Measurements from ENCODE around the gene PSMB4.
"Not testable (repeated sequence)": the region's sequence is repeated elsewhere in the genome, so short reads cannot be mapped to it uniquely, and the experiment has no call there.

PSMB4 gene

DNA sequence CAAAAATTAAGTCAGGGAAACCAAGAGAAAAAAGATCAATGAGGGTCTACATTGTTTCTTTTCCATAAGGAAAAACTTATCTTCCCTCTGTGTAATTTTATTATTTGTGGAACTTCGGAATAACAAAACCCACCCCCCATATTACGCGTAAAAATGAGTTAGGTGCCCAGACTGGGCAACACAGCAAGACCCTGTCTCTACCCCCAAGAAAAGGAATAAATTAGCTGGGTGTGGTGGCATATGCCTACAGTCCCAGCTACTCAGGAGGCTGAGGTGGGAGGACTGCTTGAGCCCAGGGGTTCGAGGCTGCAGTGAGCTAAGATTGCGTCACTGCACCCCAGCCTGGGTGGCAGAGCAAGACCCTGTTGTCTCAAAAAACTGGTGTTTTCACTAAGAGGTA, 20.4 kb downstream of the PSMB4 start:
- H3K4me2 ChIP-seq (ENCODE audit: low read depth, low read length, poor library complexity, severe bottlenecking), result no peak overlapping the region
- no peak overlapping the region for H3K4me3 ChIP-seq (ENCODE audit: insufficient read depth, low read length, poor library complexity, severe bottlenecking)
- H3K27me3 ChIP-seq (ENCODE audit: low read length), result no peaks in the 10 kb centered on the region
- no peak overlapping the region for H3K9ac ChIP-seq (ENCODE audit: low read length)
- no peaks in the 10 kb centered on the region for H3K9me3 ChIP-seq (ENCODE audit: insufficient read depth, low read length)
- H4K20me1 ChIP-seq (ENCODE audit: low read depth, low read length), result no peaks in the 10 kb centered on the region
- no peaks in the 10 kb centered on the region for H3K9me2 ChIP-seq (replicated peaks; ENCODE audit: insufficient read depth, low read length)
- peaks cover 6% of the 10 kb centered on the region; the same call in 1 of the 2 replicates for H3F3A ChIP-seq (ENCODE audit: insufficient read depth)
- H3K36me3 ChIP-seq (ENCODE audit: low read length), result peaks cover 42% of the 10 kb centered on the region
- no peaks in the 10 kb centered on the region; the same call in 1 of the 2 replicates for H3K79me2 ChIP-seq (ENCODE audit: insufficient read depth, low read length)
- H2AFZ ChIP-seq (ENCODE audit: low read depth, low read length, severe bottlenecking), result no peak overlapping the region
- no peak overlapping the region for H3K27ac ChIP-seq (ENCODE audit: low read depth, low read length)
- TF ChIP-seq EZH2phosphoT487 (conservative IDR thresholded peaks at IDR 0.05; ENCODE audit: low read length), result no peak
- TF ChIP-seq, protein P1, sequence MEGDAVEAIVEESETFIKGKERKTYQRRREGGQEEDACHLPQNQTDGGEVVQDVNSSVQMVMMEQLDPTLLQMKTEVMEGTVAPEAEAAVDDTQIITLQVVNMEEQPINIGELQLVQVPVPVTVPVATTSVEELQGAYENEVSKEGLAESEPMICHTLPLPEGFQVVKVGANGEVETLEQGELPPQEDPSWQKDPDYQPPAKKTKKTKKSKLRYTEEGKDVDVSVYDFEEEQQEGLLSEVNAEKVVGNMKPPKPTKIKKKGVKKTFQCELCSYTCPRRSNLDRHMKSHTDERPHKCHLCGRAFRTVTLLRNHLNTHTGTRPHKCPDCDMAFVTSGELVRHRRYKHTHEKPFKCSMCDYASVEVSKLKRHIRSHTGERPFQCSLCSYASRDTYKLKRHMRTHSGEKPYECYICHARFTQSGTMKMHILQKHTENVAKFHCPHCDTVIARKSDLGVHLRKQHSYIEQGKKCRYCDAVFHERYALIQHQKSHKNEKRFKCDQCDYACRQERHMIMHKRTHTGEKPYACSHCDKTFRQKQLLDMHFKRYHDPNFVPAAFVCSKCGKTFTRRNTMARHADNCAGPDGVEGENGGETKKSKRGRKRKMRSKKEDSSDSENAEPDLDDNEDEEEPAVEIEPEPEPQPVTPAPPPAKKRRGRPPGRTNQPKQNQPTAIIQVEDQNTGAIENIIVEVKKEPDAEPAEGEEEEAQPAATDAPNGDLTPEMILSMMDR (IDR thresholded peaks at IDR 0.05; ENCODE audit: insufficient read depth, low read length, poor library complexity, severe bottlenecking), result no peak

GRCh38 chr1:151425103-151425502, 25.7 kb downstream of the PSMB4 start:
- Histone ChIP-seq H3K27ac (ENCODE audit: low read depth, low read length) (no peak overlapping the region), H3K27me3 (ENCODE audit: low read length) (no peaks in the 10 kb centered on the region), H4K20me1 (ENCODE audit: low read depth, low read length) (no peaks in the 10 kb centered on the region), H2AFZ (ENCODE audit: low read depth, low read length, severe bottlenecking) (no peak overlapping the region), H3K36me3 (ENCODE audit: low read length) (peaks cover 54% of the 10 kb centered on the region), H3K4me3 (ENCODE audit: insufficient read depth, low read length, poor library complexity, severe bottlenecking) (no peak overlapping the region), H3K79me2 (ENCODE audit: insufficient read depth, low read length) (peaks cover 10% of the 10 kb centered on the region), H3K4me2 (ENCODE audit: low read depth, low read length, poor library complexity, severe bottlenecking) (no peak overlapping the region), H3K9ac (ENCODE audit: low read length) (no peak overlapping the region), H3K9me3 (ENCODE audit: insufficient read depth, low read length) (no peaks in the 10 kb centered on the region), H3F3A (ENCODE audit: insufficient read depth) (peaks cover 6% of the 10 kb centered on the region; the same call in 1 of the 2 replicates), H3K9me2 (replicated peaks; ENCODE audit: insufficient read depth, low read length) (no peaks in the 10 kb centered on the region)
- TF ChIP-seq, protein P1 (IDR thresholded peaks at IDR 0.05; ENCODE audit: insufficient read depth, low read length, poor library complexity, severe bottlenecking), result no peak
- no peak for TF ChIP-seq EZH2phosphoT487 (conservative IDR thresholded peaks at IDR 0.05; ENCODE audit: low read length)

- TF ChIP-seq, protein P1 (IDR thresholded peaks at IDR 0.05; ENCODE audit: insufficient read depth, low read length, poor library complexity, severe bottlenecking), result no peak
- TF ChIP-seq EZH2phosphoT487 (conservative IDR thresholded peaks at IDR 0.05; ENCODE audit: low read length), result no peak
- peaks cover 10% of the 10 kb centered on the region; the same call in 1 of the 2 replicates for H4K20me1 ChIP-seq (ENCODE audit: low read depth, low read length)
- no peak overlapping the region for H3K9ac ChIP-seq (ENCODE audit: low read length)
- no peaks in the 10 kb centered on the region for H3K27me3 ChIP-seq (ENCODE audit: low read length)
- H3K79me2 ChIP-seq (ENCODE audit: insufficient read depth, low read length), result peaks cover 38% of the 10 kb centered on the region
- H3K27ac ChIP-seq (ENCODE audit: low read depth, low read length), result no peak overlapping the region
- no peak overlapping the region for H3K4me3 ChIP-seq (ENCODE audit: insufficient read depth, low read length, poor library complexity, severe bottlenecking)
- no peak overlapping the region for H2AFZ ChIP-seq (ENCODE audit: low read depth, low read length, severe bottlenecking)
- H3K36me3 ChIP-seq (ENCODE audit: low read length), result peaks cover 42% of the 10 kb centered on the region; the same call in 1 of the 2 replicates
- H3F3A ChIP-seq (ENCODE audit: insufficient read depth), result no peaks in the 10 kb centered on the region; the same call in none of the 2 replicates
- H3K9me2 ChIP-seq (replicated peaks; ENCODE audit: insufficient read depth, low read length), result no peaks in the 10 kb centered on the region
- H3K4me2 ChIP-seq (ENCODE audit: low read depth, low read length, poor library complexity, severe bottlenecking), result no peak overlapping the region
- no peaks in the 10 kb centered on the region for H3K9me3 ChIP-seq (ENCODE audit: insufficient read depth, low read length)
These were observed 28.7 kb downstream of the PSMB4 start for GRCh38 chr1:151428068-151428467.

GRCh38 chr1:151433827-151434226, 34.5 kb downstream of the PSMB4 start:
- not testable (repeated sequence) for H3K9me3 ChIP-seq (ENCODE audit: insufficient read depth, low read length); H3K9ac ChIP-seq (ENCODE audit: low read length); H3K9me2 ChIP-seq (replicated peaks; ENCODE audit: insufficient read depth, low read length); H3K27ac ChIP-seq (ENCODE audit: low read depth, low read length); H3K4me2 ChIP-seq (ENCODE audit: low read depth, low read length, poor library complexity, severe bottlenecking); H2AFZ ChIP-seq (ENCODE audit: low read depth, low read length, severe bottlenecking); H3K4me3 ChIP-seq (ENCODE audit: insufficient read depth, low read length, poor library complexity, severe bottlenecking); H3K27me3 ChIP-seq (ENCODE audit: low read length); H3F3A ChIP-seq (ENCODE audit: insufficient read depth)
- H3K79me2 ChIP-seq (ENCODE audit: insufficient read depth, low read length), result peaks cover 92% of the 10 kb centered on the region
- H3K36me3 ChIP-seq (ENCODE audit: low read length), result peaks cover 22% of the 10 kb centered on the region; the same call in 1 of the 2 replicates
- peaks cover 12% of the 10 kb centered on the region; the same call in 1 of the 2 replicates for H4K20me1 ChIP-seq (ENCODE audit: low read depth, low read length)

Measured in SU-DHL-6 (cell line).